GM12801 (cell line): ENCODE data around the gene CTDP1.

Experiments
- CTCF ChIP-seq: IDR thresholded peaks from one replicate; pipeline ENCODE4 v1.5.1; 2011; ENCODE audit warnings: control low read depth; ENCODE audit not compliant: insufficient read length; ENCODE audit errors: extremely low read depth

Gene CTDP1

GRCh38 chr18:79699653-79700052 lies 20.1 kb downstream of the CTDP1 start:
- TF ChIP-seq CTCF, result no peak

- no peak for TF ChIP-seq CTCF
These were observed 23.3 kb downstream of the CTDP1 start for GRCh38 chr18:79702906-79703305.

DNA sequence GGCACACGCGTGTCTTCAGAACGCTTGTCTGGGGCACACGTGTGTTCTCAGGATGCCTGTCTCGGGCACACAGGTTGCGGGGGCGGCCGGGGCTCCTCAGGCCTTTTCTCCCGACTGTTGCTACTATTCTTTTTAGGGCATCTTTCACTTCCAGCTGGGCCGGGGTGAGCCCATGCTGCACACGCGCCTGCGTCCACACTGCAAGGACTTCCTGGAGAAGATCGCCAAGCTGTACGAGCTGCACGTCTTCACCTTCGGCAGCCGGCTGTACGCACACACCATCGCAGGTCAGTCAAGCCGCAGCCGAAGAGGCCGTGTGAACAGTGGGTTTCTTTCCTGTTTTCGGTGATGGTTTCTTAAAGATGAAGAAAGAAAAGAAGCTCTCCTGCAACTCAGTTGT lies 25.0 kb downstream of the CTDP1 start:
- no peak for TF ChIP-seq CTCF

GRCh38 chr18:79705272-79705671 lies 25.7 kb downstream of the CTDP1 start:
- no peak for TF ChIP-seq CTCF

- TF ChIP-seq CTCF, result no peak
These were observed 26.4 kb downstream of the CTDP1 start for GRCh38 chr18:79706006-79706405.

- no peak for TF ChIP-seq CTCF
These were observed 27.1 kb downstream of the CTDP1 start for GRCh38 chr18:79706658-79707057.

GRCh38 chr18:79707239-79707638 lies 27.6 kb downstream of the CTDP1 start:
- no peak for TF ChIP-seq CTCF

- no peak for TF ChIP-seq CTCF
These were observed 28.1 kb downstream of the CTDP1 start for GRCh38 chr18:79707671-79708070.
